SK-N-MC (cell line): ENCODE results near the gene RIPPLY3.

Source experiments
- EZH2 ChIP-seq: fragments of 200-600 bp; sonication (generic); IDR thresholded peaks from one replicate; pipeline ENCODE4 v1.6.1; 2017; ENCODE audit warnings: antibody characterized with exemption
- FOXP2 ChIP-seq: optimal IDR thresholded peaks from 2 replicates; pipeline ENCODE3; 2011; ENCODE audit warnings: mild to moderate bottlenecking, moderate library complexity; ENCODE audit not compliant: insufficient read depth; ENCODE audit errors: extremely low read length, control extremely low read depth
- POLR2AphosphoS5 ChIP-seq: IDR thresholded peaks from 2 replicates; pipeline ENCODE4 v1.6.1; 2012; ENCODE audit warnings: mild to moderate bottlenecking, low read depth, low read length, borderline replicate concordance

DNA sequence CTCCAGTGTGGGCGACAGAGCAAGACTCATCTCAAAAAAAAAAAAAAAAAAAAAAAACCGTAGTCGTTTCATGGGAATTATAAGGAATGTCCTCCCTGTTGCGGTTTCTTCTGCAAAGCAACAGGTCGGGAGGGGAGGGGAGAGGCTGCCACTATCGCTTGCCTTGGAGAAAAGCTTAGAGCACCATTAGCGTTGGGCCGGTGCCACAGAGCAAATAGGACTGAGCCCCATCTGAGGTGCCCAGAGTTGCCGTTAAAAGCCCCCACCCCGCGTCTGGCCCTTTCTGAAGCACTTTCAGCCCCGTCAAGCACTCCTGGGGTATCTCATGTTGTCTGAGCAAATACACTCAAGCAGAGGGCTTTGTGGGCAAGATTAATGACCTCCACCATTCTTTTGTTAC is 2.2 kb downstream of the RIPPLY3 start:
- TF ChIP-seq POLR2AphosphoS5: no peak
- TF ChIP-seq EZH2: no peak
- TF ChIP-seq FOXP2: no peak
